Measurements from ENCODE around the gene BUB3.
"Not testable (repeated sequence)": the region's sequence is repeated elsewhere in the genome, so short reads cannot be mapped to it uniquely, and the experiment has no call there.

BUB3 gene

GRCh38 chr10:123154711-123155505 lies 706 bp downstream of the BUB3 start:
- no peak for DNase-seq (ENCODE audit: low read depth)

GRCh38 chr10:123156078-123156477 lies 1.9 kb downstream of the BUB3 start:
- no peak for DNase-seq (ENCODE audit: low read depth)

DNA sequence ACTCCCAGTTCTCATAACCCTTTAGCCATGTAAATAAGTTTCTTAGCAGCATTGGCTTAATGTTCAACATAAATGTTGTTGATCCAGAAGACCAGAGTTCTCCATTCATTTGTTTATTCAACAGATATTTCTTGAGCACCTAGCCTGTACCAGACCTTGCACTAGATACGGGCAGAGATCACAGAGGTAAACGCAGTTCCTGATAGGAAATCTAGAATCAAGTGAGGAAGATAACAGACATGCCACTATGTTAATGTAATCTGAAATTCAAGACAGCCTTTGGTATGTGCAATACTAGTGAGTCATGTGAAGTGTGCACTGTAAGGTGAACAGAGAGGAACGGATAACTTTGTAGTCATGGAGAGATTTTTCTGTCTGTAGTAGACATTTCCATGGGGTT lies 3.0 kb downstream of the BUB3 start:
- no peak for DNase-seq (ENCODE audit: low read depth)

- DNase-seq (ENCODE audit: low read depth): no peak
These were observed 4.5 kb downstream of the BUB3 start for GRCh38 chr10:123158682-123159081.

- no peak for DNase-seq (ENCODE audit: low read depth)
These were observed 6.2 kb downstream of the BUB3 start for GRCh38 chr10:123160311-123160980.

- no peak for DNase-seq (ENCODE audit: low read depth)
These were observed 10.1 kb downstream of the BUB3 start for GRCh38 chr10:123164319-123164718.

- DNase-seq (ENCODE audit: low read depth): no peak
These were observed 11.4 kb downstream of the BUB3 start for GRCh38 chr10:123165445-123166072.

- no peak for DNase-seq (ENCODE audit: low read depth)
These were observed 12.4 kb downstream of the BUB3 start for GRCh38 chr10:123166618-123167017.

DNA sequence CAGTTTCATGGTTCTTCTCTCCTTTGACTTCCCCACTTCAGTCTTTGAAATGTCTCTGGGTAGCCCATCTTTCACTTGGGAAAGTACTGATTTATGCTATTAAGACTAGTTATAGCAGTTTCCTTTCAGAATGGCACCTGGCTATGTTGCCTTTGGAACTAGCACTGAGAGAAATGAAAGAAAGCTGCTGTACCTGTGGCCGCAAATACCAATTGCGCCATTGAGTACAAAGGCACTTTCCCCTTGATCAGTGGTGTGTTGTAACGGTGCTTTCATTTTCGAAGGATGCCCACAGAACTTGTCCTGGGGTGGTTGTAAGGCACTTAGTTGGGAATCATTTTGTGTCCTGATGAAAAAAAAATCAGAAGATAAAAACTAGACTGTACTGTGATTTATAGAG lies 16.8 kb downstream of the BUB3 start:
- no peak for DNase-seq (ENCODE audit: low read depth)

GRCh38 chr10:123171616-123172015 lies 17.4 kb downstream of the BUB3 start:
- DNase-seq (ENCODE audit: low read depth): not testable (repeated sequence)

GRCh38 chr10:123175389-123176387 lies 21.5 kb downstream of the BUB3 start:
- no peak for DNase-seq (ENCODE audit: low read depth)

DNA sequence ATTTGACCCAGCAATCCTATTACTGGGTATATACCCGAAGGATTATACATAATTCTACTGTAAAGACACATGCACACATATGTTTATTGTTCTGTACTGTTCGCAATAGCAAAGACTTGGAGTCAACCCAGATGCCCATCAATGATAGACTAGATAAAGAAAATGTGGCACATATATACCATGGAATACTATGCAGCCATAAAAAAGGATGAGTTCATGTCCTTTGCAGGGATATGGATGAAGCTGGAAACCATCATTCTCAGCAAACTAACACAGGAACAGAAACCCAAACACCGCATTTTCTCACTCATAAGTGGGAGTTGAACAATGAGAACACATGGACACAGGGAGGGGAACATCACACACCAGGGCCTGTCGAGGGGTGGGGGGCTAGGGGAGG lies 24.2 kb downstream of the BUB3 start:
- not testable (repeated sequence) for DNase-seq (ENCODE audit: low read depth)

- no peak for DNase-seq (ENCODE audit: low read depth)
These were observed 26.2 kb downstream of the BUB3 start for GRCh38 chr10:123180101-123181090.

DNA sequence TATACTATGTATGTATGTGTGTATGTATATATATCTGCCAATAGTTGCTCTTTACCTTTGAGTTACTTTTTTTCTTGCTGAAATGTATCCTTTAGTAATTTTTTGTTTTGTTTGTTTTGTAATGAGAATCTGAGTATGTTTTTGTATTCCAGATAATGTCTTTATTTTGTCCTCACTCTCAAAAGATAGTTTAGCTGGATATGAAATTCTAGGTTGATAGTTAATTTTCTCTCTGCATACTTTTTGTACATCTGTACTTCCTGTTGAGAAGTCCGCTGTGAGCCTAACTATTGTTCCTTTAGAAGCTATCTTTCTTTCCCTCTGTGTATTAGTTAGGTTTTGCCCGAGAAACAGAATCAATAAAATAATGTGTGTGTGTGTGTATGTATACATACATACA lies 29.5 kb downstream of the BUB3 start:
- no peak for DNase-seq (ENCODE audit: low read depth)

- no peak for DNase-seq (ENCODE audit: low read depth)
These were observed 33.6 kb downstream of the BUB3 start for GRCh38 chr10:123187781-123188180.

DNA sequence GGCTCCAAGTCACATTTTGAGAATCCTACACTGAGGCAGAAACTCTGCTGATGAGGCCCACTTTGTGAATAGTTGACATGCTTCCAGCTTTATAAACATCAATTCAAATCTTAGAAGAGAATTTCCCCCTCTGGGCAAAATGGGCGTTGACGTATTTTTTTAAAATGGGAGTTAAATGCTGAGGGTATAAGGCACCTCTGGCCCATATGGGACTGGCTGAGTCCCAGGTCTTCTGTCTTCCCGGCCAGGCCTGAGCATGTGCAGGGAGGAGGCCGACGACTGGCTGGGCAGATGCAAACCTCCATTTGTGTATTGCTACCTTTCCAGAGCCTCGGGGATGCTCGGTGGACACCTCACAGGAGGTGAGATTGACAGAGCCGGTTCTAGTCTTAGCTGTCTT lies 37.7 kb downstream of the BUB3 start:
- DNase-seq (ENCODE audit: low read depth): no peak

GRCh38 chr10:123194056-123194455 lies 39.9 kb downstream of the BUB3 start:
- no peak for DNase-seq (ENCODE audit: low read depth)

GRCh38 chr10:123200531-123200930 lies 46.3 kb downstream of the BUB3 start:
- no peak for DNase-seq (ENCODE audit: low read depth)

- DNase-seq (ENCODE audit: low read depth): no peak
These were observed 48.3 kb downstream of the BUB3 start for GRCh38 chr10:123202506-123202905.

DNA sequence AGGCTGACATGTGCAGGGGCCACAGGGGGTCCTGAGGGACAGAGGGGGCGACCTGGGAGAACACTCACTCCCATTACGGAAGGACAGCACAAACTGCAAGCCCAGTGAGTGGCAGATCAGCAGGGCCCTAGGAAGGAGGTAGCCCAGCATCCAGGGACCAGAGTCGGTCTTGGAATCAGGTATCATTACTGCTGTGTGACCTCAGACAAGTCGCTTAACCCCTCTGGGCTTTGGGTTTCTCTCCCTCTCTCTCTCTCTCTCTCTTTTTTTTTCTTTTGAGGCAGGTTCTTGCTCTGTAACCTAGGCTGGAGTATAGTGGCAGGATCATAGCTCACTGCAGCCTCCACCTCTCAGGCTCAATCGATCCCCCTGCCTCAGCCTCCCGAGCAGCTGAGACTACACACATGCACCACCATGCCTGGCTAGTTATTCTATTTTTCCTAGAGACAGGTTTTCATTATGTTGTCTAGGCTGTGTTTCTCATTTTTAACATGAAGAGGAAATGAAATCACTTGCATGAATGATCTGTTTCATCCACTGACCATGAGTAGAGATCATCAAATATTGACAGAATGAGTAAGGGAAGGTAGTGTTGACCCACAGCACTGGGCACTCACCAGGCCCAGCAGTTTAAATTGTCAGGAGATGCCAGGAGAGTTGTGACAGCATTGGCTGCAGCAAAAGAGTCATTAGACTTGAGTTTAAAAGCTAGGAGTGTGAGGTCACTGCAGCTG lies 49.4 kb downstream of the BUB3 start:
- DNase-seq (ENCODE audit: low read depth): no peak
